Mucosa of gallbladder (tissue), 1 donor: ENCODE results near the gene FKBP5. TPM values are rescaled to one million over a fixed set of nuclear protein-coding genes. Genes with fewer than 3 reads are reported as not detected.
A peak's percentile ranks its signal among the peaks of the same experiment; 100 is the strongest.
"Not testable (repeated sequence)": the region's sequence is repeated elsewhere in the genome, so short reads cannot be mapped to it uniquely, and the experiment has no call there.

Experiments used
- DNase-seq: peaks from one replicate; pipeline ENCODE4 v3.0.0-alpha.2; 2020; ENCODE audit warnings: low spot score
- total RNA-seq: library from RNA; stranded (reverse); gene quantifications from one replicate; pipeline ENCODE4 v1.2.1, GENCODE V29; 2021
- donor health status: DM: no; HTN: no; CAD: no.

FKBP5 gene
- total RNA-seq, 1 donor from 2014 or later = 174 TPM

GRCh38 chr6:35620706-35621105 lies 68.0 kb downstream of the FKBP5 start:
- DNase-seq = no peak

- no peak for DNase-seq
Measured at GRCh38 chr6:35613762-35614161, 75.0 kb downstream of the FKBP5 start.

GRCh38 chr6:35611240-35611639 lies 77.5 kb downstream of the FKBP5 start:
- no peak for DNase-seq

- no peak for DNase-seq
Measured at GRCh38 chr6:35610830-35611229, 77.9 kb downstream of the FKBP5 start.

GRCh38 chr6:35609588-35609987 lies 79.1 kb downstream of the FKBP5 start:
- no peak for DNase-seq

GRCh38 chr6:35607517-35608233 lies 81.0 kb downstream of the FKBP5 start:
- no peak for DNase-seq

GRCh38 chr6:35605600-35605999 lies 83.1 kb downstream of the FKBP5 start:
- no peak for DNase-seq

- no peak for DNase-seq
Measured at GRCh38 chr6:35603326-35604202, 85.2 kb downstream of the FKBP5 start.

- DNase-seq = no peak
Measured at GRCh38 chr6:35602133-35602946, 86.4 kb downstream of the FKBP5 start.

GRCh38 chr6:35601331-35602132 lies 87.2 kb downstream of the FKBP5 start:
- peak; percentile 73 for DNase-seq

- no peak for DNase-seq
Measured at GRCh38 chr6:35600659-35601125, 88.0 kb downstream of the FKBP5 start.

GRCh38 chr6:35599761-35600658 lies 88.7 kb downstream of the FKBP5 start:
- DNase-seq = no peak

- DNase-seq = not testable (repeated sequence)
Measured at GRCh38 chr6:35598621-35599020, 90.1 kb downstream of the FKBP5 start.

- DNase-seq = no peak
Measured at GRCh38 chr6:35596448-35597442, 92.0 kb downstream of the FKBP5 start.

- DNase-seq = no peak
Measured at GRCh38 chr6:35594503-35595186, 94.1 kb downstream of the FKBP5 start.

GRCh38 chr6:35592178-35592577 lies 96.5 kb downstream of the FKBP5 start:
- no peak for DNase-seq

GRCh38 chr6:35590622-35591066 lies 98.1 kb downstream of the FKBP5 start:
- DNase-seq = peak; percentile 32

- no peak for DNase-seq
Measured at GRCh38 chr6:35589904-35590303, 98.8 kb downstream of the FKBP5 start.
